ENCODE data around the gene NAPG. TPM values are rescaled to one million over a fixed set of nuclear protein-coding genes. Genes with fewer than 3 reads are reported as not detected.

Gene NAPG
- total RNA-seq, 2 donors from 2014 or later = 35.3 to 42.9 TPM

DNA sequence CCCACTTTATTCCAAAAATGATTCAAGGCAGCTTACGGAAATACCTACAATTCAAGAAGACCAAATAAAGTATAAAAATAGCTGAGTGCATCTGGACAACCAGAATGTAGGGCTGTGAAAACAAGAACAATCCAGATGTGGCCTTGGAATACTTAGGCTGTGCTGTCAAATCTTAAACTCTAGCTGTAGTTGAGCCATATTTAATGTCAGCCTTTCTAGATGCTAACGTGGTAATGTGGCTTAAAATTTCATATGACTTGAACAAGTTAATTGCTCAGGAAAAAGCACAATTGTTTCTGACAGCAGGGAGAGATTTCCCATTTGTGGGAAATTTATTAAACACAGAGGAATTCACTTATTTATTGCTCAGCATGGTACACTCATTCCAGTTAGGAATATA is 14.6 kb upstream of the NAPG start:
- H3K27me3 Mint-ChIP-seq (ENCODE audit: insufficient read depth) = peaks cover 3% of the 10 kb centered on the region
- peaks cover 3% of the 10 kb centered on the region for H3K36me3 Mint-ChIP-seq (ENCODE audit: low read depth)
- no peak overlapping the region for H3K27ac Mint-ChIP-seq
- Histone ChIP-seq H3K9ac (ENCODE audit: extremely low read depth, low read length, poor library complexity, severe bottlenecking) (no peak overlapping the region), H3K4me3 (ENCODE audit: low read length) (no peak overlapping the region), H3K4me1 (ENCODE audit: control insufficient read depth, insufficient read depth, low read length) (no peaks in the 10 kb centered on the region), H3K27me3 (ENCODE audit: control insufficient read depth, insufficient read depth, low read length, poor library complexity, severe bottlenecking) (no peaks in the 10 kb centered on the region), H3K9me3 (ENCODE audit: control insufficient read depth, low read length) (peaks cover 26% of the 10 kb centered on the region), H3K36me3 (ENCODE audit: control insufficient read depth, insufficient read depth, low read length) (no peaks in the 10 kb centered on the region), H3K27ac (ENCODE audit: low read depth, low read length) (no peak overlapping the region)
- H3K9me3 Mint-ChIP-seq = peaks cover 28% of the 10 kb centered on the region
- 94 to 100% methylated on average over 1 to 2 of the region's 2 CpGs for WGBS, 2 experiments (ENCODE audit: insufficient coverage in 1 of 2, insufficient read length in 1 of 2)
- no peaks in the 10 kb centered on the region for H3K4me1 Mint-ChIP-seq
- TF ChIP-seq, protein P1, sequence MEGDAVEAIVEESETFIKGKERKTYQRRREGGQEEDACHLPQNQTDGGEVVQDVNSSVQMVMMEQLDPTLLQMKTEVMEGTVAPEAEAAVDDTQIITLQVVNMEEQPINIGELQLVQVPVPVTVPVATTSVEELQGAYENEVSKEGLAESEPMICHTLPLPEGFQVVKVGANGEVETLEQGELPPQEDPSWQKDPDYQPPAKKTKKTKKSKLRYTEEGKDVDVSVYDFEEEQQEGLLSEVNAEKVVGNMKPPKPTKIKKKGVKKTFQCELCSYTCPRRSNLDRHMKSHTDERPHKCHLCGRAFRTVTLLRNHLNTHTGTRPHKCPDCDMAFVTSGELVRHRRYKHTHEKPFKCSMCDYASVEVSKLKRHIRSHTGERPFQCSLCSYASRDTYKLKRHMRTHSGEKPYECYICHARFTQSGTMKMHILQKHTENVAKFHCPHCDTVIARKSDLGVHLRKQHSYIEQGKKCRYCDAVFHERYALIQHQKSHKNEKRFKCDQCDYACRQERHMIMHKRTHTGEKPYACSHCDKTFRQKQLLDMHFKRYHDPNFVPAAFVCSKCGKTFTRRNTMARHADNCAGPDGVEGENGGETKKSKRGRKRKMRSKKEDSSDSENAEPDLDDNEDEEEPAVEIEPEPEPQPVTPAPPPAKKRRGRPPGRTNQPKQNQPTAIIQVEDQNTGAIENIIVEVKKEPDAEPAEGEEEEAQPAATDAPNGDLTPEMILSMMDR (conservative IDR thresholded peaks at IDR 0.05) = no peak
- no peak for DNase-seq
- no peak overlapping the region for H3K4me3 Mint-ChIP-seq

DNA sequence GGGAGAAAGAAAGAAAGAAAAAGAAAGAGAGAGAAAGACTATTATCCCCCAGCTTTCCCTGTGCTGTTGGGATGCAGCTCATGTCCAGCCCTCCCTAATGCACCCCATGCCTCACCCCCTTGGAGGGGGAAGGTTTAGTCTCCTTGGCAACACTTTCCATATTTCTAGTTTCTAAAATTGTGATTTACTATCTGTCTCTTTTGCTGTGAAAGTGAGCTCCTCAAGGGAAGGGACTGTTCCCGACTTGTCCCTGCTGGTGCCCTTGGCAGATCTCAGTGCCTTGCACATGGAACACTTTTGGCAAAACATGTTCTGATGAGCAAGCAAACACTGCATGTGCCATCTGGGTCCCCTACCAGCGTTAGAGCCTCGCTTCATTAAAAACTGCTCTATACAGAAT is 11.7 kb upstream of the NAPG start:
- no peak for DNase-seq
- H3K9me3 Mint-ChIP-seq = peaks cover 9% of the 10 kb centered on the region
- 95% methylated on average over 3 of the region's 3 CpGs; no CpG with 5 or more reads in 1 of the 2 experiments for WGBS, 2 experiments (ENCODE audit: insufficient coverage in 1 of 2, insufficient read length in 1 of 2)
- Histone ChIP-seq H3K4me1 (ENCODE audit: control insufficient read depth, insufficient read depth, low read length) (no peaks in the 10 kb centered on the region), H3K27me3 (ENCODE audit: control insufficient read depth, insufficient read depth, low read length, poor library complexity, severe bottlenecking) (no peaks in the 10 kb centered on the region), H3K4me3 (ENCODE audit: low read length) (no peak overlapping the region), H3K9ac (ENCODE audit: extremely low read depth, low read length, poor library complexity, severe bottlenecking) (no peak overlapping the region), H3K36me3 (ENCODE audit: control insufficient read depth, insufficient read depth, low read length) (no peaks in the 10 kb centered on the region), H3K9me3 (ENCODE audit: control insufficient read depth, low read length) (peaks cover 4% of the 10 kb centered on the region), H3K27ac (ENCODE audit: low read depth, low read length) (no peak overlapping the region)
- peaks cover 3% of the 10 kb centered on the region for H3K4me1 Mint-ChIP-seq
- no peak overlapping the region for H3K4me3 Mint-ChIP-seq
- TF ChIP-seq, protein P1 (conservative IDR thresholded peaks at IDR 0.05) = no peak
- no peak overlapping the region for H3K27ac Mint-ChIP-seq
- peaks cover 3% of the 10 kb centered on the region for H3K27me3 Mint-ChIP-seq (ENCODE audit: insufficient read depth)
- H3K36me3 Mint-ChIP-seq (ENCODE audit: low read depth) = no peaks in the 10 kb centered on the region

DNA sequence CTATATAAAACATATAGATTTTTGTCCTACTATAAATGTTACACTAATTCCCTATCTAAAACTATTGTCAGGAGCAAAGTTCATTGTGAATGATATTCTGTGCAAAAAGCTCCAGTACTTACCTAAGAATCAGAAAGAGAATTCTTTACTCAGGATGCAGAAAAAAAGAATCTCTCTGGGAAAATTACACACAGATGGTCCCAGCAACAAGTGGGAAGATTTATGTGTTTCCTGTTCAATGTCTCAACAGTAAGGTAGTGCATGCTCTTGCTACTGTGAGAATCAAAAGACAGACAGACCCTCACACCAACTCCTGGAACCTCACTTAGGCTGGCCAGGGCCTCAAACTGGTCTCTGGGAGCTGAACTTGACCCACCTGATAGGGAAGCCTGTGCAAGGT is 11.2 kb upstream of the NAPG start:
- TF ChIP-seq, protein P1 (conservative IDR thresholded peaks at IDR 0.05) = no peak
- Histone ChIP-seq H3K4me1 (ENCODE audit: control insufficient read depth, insufficient read depth, low read length) (no peaks in the 10 kb centered on the region), H3K27ac (ENCODE audit: low read depth, low read length) (no peak overlapping the region)

More for the DNA sequence above, 11.2 kb upstream of the NAPG start:
- no peaks in the 10 kb centered on the region for H3K27me3 ChIP-seq (ENCODE audit: control insufficient read depth, insufficient read depth, low read length, poor library complexity, severe bottlenecking)
- H3K4me3 ChIP-seq (ENCODE audit: low read length) = no peak overlapping the region
- H3K9me3 Mint-ChIP-seq = peaks cover 5% of the 10 kb centered on the region
- DNase-seq = no peak
- no peaks in the 10 kb centered on the region for H3K9me3 ChIP-seq (ENCODE audit: control insufficient read depth, low read length)
- no peak overlapping the region for H3K27ac Mint-ChIP-seq
- no peak overlapping the region for H3K4me3 Mint-ChIP-seq
- H3K36me3 ChIP-seq (ENCODE audit: control insufficient read depth, insufficient read depth, low read length) = no peaks in the 10 kb centered on the region
- no peaks in the 10 kb centered on the region for H3K36me3 Mint-ChIP-seq (ENCODE audit: low read depth)
- peaks cover 3% of the 10 kb centered on the region for H3K4me1 Mint-ChIP-seq
- H3K27me3 Mint-ChIP-seq (ENCODE audit: insufficient read depth) = peaks cover 3% of the 10 kb centered on the region
- no peak overlapping the region for H3K9ac ChIP-seq (ENCODE audit: extremely low read depth, low read length, poor library complexity, severe bottlenecking)

Data from endodermal cell (in vitro differentiated cells).